KOPT-K1 (cell line): Measurements from ENCODE around the gene SLC35C1.

ENCODE experiments used
- H3K27ac ChIP-seq: fragments of 200-600 bp; sonication (generic); 2 replicates; pipeline ENCODE4 v1.5.1; 2016; ENCODE audit warnings: antibody characterized with exemption, mild to moderate bottlenecking, low read depth, low read length; ENCODE audit not compliant: poor library complexity, severe bottlenecking
- H3K36me3 ChIP-seq: fragments of 200-600 bp; sonication (generic); 2 replicates; pipeline ENCODE4 v1.5.1; 2017; ENCODE audit warnings: antibody characterized with exemption, mild to moderate bottlenecking, low read length, moderate library complexity; ENCODE audit not compliant: insufficient read depth
- H3K9me3 ChIP-seq: fragments of 200-600 bp; sonication (generic); 2 replicates; pipeline ENCODE4 v1.5.1; 2017; ENCODE audit warnings: antibody characterized with exemption, low read length, mild to moderate bottlenecking; ENCODE audit not compliant: insufficient read depth, poor library complexity, severe bottlenecking

Gene SLC35C1

DNA sequence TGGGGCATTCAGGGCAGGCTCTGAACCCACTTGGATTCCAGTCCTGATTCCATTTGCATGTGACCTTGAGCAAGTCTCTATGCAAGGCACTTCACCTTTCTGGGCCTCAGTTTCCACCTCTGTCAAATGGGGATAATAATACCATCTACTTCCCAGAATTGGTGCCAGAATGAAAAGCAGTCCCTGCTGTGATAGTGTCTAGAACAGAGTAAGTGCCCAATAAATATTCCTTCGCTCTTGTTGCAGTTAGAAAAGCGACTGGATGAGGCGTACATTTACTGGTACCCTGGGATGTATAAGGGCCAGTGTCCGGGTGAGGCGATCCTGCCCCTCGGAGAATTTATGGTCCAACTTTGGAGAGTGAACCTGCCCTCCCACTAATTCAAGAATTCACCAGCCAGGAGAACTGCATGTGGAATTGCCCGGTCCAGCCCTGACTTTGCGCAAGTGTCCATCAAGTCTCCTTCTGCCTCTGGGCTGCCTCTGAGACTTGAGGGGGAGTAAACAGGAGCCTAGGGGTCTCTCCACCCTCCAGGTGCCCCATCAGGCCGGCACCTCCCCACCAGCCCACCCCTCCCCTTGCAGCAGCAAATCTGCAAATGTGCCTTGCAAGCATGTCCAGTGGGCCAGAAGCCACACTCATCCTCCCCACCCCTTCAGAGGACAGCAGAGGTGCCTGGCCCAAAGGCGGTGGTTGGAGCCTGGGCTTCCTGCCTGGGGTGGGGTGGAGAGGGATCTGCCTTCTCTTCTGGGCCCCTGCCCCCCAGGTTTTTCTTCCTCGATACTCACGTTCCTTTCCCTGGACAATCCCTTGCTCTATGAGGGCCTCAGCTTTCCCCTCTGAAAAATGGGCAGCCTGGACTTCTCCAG is 30.9 kb upstream of the SLC35C1 start:
- H3K27ac ChIP-seq: no peak overlapping the region
- no peaks in the 10 kb centered on the region for H3K36me3 ChIP-seq
- no peaks in the 10 kb centered on the region for H3K9me3 ChIP-seq

DNA sequence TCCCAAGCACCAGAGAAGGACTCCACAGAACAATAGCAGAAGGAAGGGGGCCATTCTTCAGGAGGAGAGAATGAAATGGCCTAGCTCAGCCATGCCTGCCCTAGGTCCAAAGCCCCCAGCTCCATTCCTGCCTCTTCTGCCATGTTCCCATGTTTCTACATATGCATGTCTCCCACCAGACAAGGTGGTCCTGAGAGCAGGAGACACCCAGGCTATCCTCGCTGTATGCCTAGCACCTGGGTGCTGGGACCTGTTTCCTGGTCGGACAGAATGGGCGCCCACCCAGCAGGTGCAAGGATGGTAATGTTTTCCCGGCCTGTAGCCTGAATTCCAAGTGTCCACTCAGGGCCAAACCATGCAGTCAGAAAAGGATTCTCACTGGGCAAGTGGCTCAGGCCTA is 30.2 kb upstream of the SLC35C1 start:
- no peaks in the 10 kb centered on the region for H3K36me3 ChIP-seq
- H3K9me3 ChIP-seq: no peaks in the 10 kb centered on the region
- H3K27ac ChIP-seq: no peak overlapping the region

DNA sequence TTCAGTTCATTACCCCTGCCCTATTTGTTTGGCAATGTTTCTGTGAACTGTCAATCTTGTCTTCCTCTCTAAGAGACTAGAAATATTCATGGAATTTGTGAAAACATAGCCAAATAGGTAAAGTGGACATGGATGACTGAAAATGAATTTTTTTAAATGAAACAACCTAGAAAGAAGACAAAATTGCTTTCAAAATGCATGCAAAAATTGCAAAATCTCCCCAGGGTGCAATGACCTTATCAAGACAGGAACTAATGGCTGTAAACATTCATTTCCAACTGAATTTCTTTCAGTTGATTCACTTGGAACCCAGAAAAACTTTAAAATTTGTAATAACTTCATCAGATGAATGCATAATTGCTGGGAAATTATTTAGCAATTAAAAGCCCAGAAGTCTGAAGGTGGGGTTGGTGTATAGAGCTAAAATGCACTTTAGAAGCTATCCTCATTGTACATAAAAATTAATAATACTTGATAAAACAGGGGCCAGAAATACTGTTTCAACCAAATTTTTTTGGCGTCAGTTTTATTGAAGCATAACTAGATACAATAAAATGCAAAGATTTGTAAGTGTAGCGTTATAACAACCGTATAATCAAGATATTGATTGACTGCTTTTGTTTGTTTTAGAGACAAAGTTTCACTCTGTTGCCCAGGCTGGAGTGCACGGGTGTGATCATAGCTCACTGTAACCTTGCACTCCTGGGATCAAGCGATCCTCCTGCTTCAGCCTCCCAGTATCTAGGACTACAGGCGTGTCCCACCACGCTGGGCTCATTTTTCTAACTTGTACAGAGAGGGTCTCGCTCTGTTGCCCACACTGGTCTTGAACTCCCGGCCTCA is 27.6 kb upstream of the SLC35C1 start:
- H3K27ac ChIP-seq: no peak overlapping the region
- H3K36me3 ChIP-seq: no peaks in the 10 kb centered on the region
- H3K9me3 ChIP-seq: no peaks in the 10 kb centered on the region

DNA sequence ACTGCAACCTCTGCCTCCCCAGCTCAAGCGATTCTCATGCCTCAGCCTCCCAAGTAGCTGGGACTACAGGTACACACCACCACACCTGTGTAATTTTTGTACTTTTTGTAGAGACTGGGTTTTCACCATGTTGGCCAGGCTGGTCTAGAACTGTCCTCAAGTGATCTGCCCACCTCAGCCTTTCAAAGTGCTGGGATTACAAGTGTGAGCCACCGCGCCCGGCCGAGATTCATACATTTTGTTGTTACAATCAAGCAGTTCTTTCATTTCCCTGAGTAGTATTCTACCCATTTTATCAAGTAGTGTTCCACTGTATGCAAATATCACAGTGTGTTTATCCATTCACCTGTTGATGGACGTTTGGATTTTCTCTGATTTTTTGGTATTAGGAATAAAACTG is 26.6 kb upstream of the SLC35C1 start:
- Histone ChIP-seq H3K36me3 (no peaks in the 10 kb centered on the region), H3K27ac (no peak overlapping the region), H3K9me3 (no peaks in the 10 kb centered on the region)

DNA sequence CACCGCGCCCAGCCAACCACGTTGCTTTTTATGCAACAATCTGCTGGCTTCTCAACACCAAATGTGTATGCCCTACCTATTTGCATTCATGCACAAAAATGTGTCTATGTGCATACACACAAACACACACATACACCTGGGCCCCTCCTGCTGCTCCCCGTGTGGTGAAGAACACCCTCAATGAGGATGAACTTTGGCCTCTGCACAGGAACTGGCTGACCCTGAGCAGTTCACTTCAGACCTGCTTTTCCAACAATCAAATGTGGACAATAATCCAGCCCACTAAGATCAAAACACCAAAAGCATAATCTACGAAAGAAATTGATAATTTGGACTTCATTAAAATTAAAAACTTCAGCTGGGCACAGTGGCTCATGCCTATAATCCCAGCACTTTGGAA is 25.3 kb upstream of the SLC35C1 start:
- no peak overlapping the region for H3K27ac ChIP-seq
- H3K9me3 ChIP-seq: no peaks in the 10 kb centered on the region
- H3K36me3 ChIP-seq: no peaks in the 10 kb centered on the region

DNA sequence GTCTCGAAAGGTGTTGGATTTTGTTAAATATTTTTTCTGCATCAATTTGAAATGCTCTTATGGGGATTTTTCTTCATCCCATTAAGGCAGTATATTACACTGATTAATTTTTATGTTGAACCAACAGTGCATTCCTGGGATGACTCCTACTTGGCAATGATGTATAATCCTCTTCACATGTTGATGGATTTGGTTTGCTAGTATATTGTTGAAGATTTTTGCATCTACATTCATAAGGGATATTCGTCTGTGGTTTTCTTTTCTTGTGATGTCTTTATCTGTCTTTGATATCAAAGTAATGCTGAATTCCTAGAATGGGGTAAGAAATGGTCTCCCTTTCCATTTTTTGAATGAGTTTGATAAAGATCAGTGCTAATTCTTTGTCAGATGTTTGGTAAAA is 18.7 kb upstream of the SLC35C1 start:
- no peak overlapping the region for H3K27ac ChIP-seq

DNA sequence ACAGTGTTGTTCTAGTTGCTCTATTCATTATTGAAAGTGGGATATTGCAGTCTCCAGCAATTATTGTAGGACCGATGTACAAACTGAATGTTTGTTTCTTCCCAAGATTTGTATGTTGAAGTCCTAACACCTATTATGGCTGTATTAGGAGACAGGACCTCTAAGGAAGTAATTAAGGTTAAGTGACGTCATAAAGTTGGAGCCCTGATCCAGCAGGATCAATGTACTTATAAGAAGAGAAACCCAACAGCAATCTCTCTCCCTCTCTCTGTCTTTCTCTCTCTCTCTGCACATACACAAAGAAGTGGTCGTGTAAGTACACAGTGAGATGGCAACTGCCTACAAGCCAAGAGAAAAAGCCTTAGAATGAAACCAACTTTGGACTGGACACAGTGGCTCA is 16.1 kb upstream of the SLC35C1 start:
- H3K27ac ChIP-seq: no peak overlapping the region
- H3K9me3 ChIP-seq: no peaks in the 10 kb centered on the region
- no peaks in the 10 kb centered on the region for H3K36me3 ChIP-seq

More for the DNA sequence above, 18.7 kb upstream of the SLC35C1 start:
- Histone ChIP-seq H3K9me3 (no peaks in the 10 kb centered on the region), H3K36me3 (no peaks in the 10 kb centered on the region)

DNA sequence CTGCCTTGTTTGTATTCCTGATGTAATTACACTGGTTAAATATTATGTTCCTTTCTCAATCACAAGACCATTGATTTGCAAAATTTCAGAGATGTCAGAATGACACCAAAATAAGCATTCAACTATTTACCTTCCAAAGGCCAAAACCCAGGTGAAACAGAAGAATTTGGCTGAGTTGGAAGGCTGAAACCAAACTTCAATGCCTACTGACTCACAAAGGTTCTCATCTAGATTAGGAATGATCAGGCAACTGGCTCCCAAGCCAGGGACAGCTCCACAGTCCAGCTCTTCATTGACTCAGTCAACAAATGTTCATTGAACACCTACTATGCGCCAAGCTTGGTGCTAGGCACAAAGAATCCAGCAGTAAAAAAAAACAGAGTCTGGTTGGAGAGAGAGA is 13.4 kb upstream of the SLC35C1 start:
- no peak overlapping the region for H3K27ac ChIP-seq
- H3K36me3 ChIP-seq: no peaks in the 10 kb centered on the region
- H3K9me3 ChIP-seq: no peaks in the 10 kb centered on the region

DNA sequence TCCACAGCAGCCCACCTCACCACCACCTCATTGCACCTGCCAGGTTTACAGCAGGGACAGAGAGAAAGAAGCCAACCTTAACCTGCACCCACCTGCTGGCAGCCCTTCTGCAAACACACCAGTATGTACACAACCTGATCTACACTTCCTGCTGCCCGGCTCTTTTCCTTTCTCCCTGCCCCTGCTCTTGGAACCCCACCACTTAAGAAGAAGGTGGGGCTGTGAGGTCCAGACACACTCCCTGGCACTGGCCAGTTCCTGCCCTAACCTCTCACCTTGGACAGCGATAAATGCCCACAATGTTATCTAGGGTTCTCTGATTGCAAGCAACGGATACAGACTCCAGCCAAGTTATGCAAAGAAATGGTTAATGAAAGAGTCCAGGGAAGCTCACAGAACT is 10.8 kb upstream of the SLC35C1 start:
- Histone ChIP-seq H3K36me3 (no peaks in the 10 kb centered on the region), H3K9me3 (no peaks in the 10 kb centered on the region), H3K27ac (no peak overlapping the region)

DNA sequence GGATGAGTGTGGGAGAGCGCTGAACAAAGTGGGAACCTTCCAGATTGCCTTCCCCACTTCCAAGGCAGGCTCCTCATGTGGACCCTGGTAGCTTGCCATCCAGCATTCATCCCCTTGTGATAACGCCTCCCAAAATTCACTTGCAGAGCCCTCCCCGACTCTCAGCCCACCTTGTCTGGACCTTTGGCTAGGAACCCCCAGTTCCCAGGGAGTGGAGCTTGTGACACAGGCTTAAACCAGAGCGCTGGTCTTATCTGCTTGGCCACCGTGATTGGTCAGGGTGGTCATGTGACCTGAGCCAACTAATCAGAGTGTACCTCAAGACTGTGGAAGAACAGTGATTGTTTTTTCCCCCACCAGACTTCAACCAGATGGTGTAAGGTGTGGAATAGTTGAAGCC is 9.6 kb upstream of the SLC35C1 start:
- Histone ChIP-seq H3K27ac (no peak overlapping the region), H3K36me3 (no peaks in the 10 kb centered on the region), H3K9me3 (no peaks in the 10 kb centered on the region)

DNA sequence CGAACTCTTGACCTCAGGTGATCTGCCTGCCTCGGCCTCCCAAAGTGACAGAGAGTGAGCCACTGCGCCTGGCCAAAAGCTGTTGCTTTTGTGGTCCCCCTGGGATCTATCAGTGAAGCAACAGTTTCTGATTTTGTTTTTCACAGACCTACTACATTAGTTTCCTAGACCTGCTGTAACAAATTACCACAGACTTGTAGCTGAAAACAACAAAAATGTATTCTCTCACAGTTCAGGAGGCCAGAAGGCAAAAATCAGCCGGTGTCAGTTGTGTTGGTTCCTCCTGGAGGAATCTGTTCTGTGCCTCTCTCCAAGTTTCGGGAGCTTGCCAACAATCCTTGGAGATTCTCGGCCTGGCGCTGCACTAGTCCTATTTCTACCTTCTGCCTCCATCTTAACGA is 8.5 kb upstream of the SLC35C1 start:
- Histone ChIP-seq H3K36me3 (no peaks in the 10 kb centered on the region), H3K27ac (no peak overlapping the region), H3K9me3 (no peaks in the 10 kb centered on the region)

DNA sequence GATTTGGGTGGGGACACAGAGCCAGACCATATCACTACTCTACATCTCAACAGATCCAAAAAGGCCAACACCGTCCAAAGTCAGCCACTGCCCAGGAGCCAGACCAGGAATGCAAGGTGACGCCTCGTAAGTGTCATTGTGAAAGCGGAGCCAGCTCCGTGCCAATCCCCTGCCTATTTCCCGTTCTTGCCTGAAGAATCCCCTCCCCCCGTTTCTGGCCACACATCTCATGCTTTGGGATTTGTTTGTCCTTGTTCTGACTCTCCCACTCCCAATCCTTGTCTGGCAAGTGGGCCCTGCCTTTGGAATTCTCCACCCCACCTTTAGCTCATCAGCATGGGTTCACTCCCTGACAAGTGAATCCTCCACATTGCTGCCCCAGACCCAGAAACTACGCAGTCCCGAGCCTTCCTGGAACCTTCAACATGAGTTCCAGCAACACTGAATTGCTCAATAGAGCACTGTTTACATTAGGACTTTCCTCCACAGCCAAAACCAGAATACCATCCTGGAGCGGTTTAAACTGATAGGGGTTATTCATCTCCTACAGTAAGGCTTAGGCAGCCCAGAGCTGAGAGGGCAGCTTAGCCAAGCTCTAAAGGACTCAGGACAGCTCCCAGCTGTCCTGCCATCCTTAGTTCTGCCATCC is 6.0 kb upstream of the SLC35C1 start:
- Histone ChIP-seq H3K27ac (no peak overlapping the region), H3K36me3 (no peaks in the 10 kb centered on the region), H3K9me3 (no peaks in the 10 kb centered on the region)

DNA sequence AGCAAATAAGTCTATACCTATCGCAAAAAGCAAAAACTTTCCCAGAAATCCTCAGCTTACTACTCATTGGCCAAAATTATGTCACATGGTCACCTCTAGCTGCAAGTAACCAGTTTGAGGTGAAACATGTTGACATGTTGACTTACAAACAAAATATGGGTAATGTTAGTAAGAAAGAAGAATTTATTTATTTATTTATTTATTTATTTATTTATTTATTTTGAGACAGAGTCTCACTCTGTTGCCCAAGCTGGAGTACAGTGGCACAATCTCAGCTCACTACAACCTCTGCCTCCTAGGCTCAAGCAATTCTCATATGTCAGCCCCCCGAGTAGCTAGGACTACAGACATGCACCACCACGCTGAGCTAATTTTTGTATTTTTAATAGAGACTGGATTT is 5.4 kb upstream of the SLC35C1 start:
- H3K36me3 ChIP-seq: no peaks in the 10 kb centered on the region
- H3K9me3 ChIP-seq: no peaks in the 10 kb centered on the region
- H3K27ac ChIP-seq: no peak overlapping the region

DNA sequence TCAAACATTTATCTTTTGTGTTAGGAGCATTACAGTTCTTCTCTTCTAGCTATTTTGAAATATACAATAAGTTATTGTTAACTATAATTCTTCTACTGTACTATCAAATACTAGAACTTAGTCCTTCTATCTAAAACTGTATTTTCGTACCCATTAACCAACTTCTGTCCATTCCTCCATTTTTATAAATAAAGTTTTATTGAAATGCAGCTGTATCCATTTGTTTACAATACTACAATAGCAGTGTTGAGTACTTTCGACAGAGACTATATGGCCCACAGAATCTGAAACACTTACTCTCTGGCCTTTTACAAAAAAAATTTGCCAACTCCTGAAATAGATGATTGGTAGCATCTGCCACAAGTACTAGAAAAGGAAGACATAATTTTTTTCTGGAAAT is 4.7 kb upstream of the SLC35C1 start:
- Histone ChIP-seq H3K36me3 (no peaks in the 10 kb centered on the region), H3K9me3 (no peaks in the 10 kb centered on the region), H3K27ac (no peak overlapping the region)

DNA sequence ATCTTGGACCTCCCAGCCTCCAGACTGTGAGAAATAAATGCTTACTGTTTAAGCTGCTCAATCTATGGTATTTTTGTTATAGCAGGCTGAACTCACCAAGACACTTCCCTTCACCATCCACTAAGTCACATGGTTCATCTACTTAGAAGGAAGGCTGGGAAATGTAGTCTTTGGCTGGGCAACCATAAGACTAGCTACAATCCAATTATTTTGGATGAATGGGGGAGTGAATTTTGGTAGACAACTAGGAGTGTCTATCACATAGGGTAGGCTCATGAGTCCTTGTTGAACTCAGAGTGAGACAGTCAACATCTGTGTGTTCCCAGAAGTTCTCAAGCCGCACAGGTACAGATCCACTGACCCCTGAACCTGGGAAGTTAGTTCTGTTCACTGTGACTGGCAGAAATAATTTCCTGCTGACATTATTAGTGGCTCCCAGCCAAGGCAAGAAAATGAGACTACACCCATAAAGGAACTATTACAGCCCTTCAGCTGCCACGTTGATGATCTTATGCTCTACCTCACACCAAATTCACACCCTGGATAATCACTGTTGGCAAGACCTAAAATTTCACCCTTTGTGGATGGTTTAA is 3.1 kb upstream of the SLC35C1 start:
- Histone ChIP-seq H3K36me3 (no peaks in the 10 kb centered on the region), H3K9me3 (no peaks in the 10 kb centered on the region), H3K27ac (no peak overlapping the region)
